H9 (cell line): ENCODE results near the gene DPH3. TPM values are rescaled to one million over a fixed set of nuclear protein-coding genes. Genes with fewer than 3 reads are reported as not detected.

Experiments used
- DNase-seq: peaks from one replicate; pipeline ENCODE4 v3.0.0-alpha.2; 2017
- H2AFZ ChIP-seq: one replicate; pipeline ENCODE4 v1.6.1; 2013; ENCODE audit warnings: mild to moderate bottlenecking, low read length, control low read depth, moderate library complexity
- H2AK5ac ChIP-seq: 2 replicates; pipeline ENCODE4 v1.6.1; 2013; ENCODE audit warnings: low read length, control low read depth, mixed read lengths; ENCODE audit not compliant: insufficient read length
- H2BK120ac ChIP-seq: one replicate; pipeline ENCODE4 v1.6.1; 2013; ENCODE audit warnings: low read depth, mild to moderate bottlenecking, low read length, control low read depth, inconsistent platforms; ENCODE audit not compliant: poor library complexity, severe bottlenecking
- H2BK12ac ChIP-seq: 2 replicates; pipeline ENCODE4 v1.6.1; 2013; ENCODE audit warnings: low read length, control low read depth, mixed read lengths, low read depth; ENCODE audit not compliant: insufficient read length
- H2BK15ac ChIP-seq: 2 replicates; pipeline ENCODE4 v1.6.1; 2013; ENCODE audit warnings: low read depth, low read length, control low read depth
- H2BK20ac ChIP-seq: one replicate; pipeline ENCODE4 v1.6.1; 2013; ENCODE audit warnings: low read depth, mild to moderate bottlenecking, low read length, control low read depth, inconsistent platforms; ENCODE audit not compliant: poor library complexity, severe bottlenecking
- H2BK5ac ChIP-seq: 2 replicates; pipeline ENCODE4 v1.6.1; 2013; ENCODE audit warnings: low read length, control low read depth, mixed read lengths; ENCODE audit not compliant: insufficient read length
- H3K14ac ChIP-seq: 2 replicates; pipeline ENCODE4 v1.6.1; 2013; ENCODE audit warnings: low read length, control low read depth; ENCODE audit not compliant: insufficient read depth
- H3K18ac ChIP-seq: 2 replicates; pipeline ENCODE4 v1.6.1; 2013; ENCODE audit warnings: low read depth, mild to moderate bottlenecking, mixed read lengths, low read length, control low read depth; ENCODE audit not compliant: insufficient read length
- H3K23ac ChIP-seq: 2 replicates; pipeline ENCODE4 v1.6.1; 2013; ENCODE audit warnings: low read length, control low read depth, mixed read lengths, low read depth; ENCODE audit not compliant: insufficient read length
- H3K23me2 ChIP-seq: 2 replicates; pipeline ENCODE4 v1.6.1; 2013; ENCODE audit warnings: low read depth, mild to moderate bottlenecking, mixed read lengths, low read length, control low read depth; ENCODE audit not compliant: insufficient read length, poor library complexity, severe bottlenecking
- H3K27ac ChIP-seq: 2 replicates; pipeline ENCODE4 v1.5.1; 2013; ENCODE audit warnings: low read length, control low read depth, mixed read lengths, low read depth; ENCODE audit not compliant: insufficient read length
- H3K27me3 ChIP-seq: 2 replicates; pipeline ENCODE4 v1.6.1; 2013; ENCODE audit warnings: low read length, control low read depth, inconsistent platforms; ENCODE audit not compliant: insufficient read depth
- H3K4ac ChIP-seq: 2 replicates; pipeline ENCODE4 v1.6.1; 2013; ENCODE audit warnings: low read depth, mild to moderate bottlenecking, control low read depth, inconsistent platforms, low read length, moderate library complexity
- H3K4me1 ChIP-seq: 2 replicates; pipeline ENCODE4 v1.6.1; 2013; ENCODE audit warnings: low read length, control low read depth, inconsistent platforms; ENCODE audit not compliant: insufficient read depth
- H3K4me2 ChIP-seq: 2 replicates; pipeline ENCODE4 v1.6.1; 2013; ENCODE audit warnings: low read length, control low read depth, mixed read lengths; ENCODE audit not compliant: insufficient read length, insufficient read depth
- H3K56ac ChIP-seq: 2 replicates; pipeline ENCODE4 v1.6.1; 2013; ENCODE audit warnings: low read depth, mild to moderate bottlenecking, mixed read lengths, low read length, control low read depth; ENCODE audit not compliant: insufficient read length
- H3K79me1 ChIP-seq: 2 replicates; pipeline ENCODE4 v1.6.1; 2013; ENCODE audit warnings: low read depth, mild to moderate bottlenecking, moderate library complexity, low read length, control low read depth, inconsistent platforms; ENCODE audit not compliant: insufficient read depth, poor library complexity, severe bottlenecking
- H3K79me2 ChIP-seq: 2 replicates; pipeline ENCODE4 v1.6.1; 2013; ENCODE audit warnings: low read length, control low read depth, inconsistent platforms; ENCODE audit not compliant: insufficient read depth
- H3K9ac ChIP-seq: 2 replicates; pipeline ENCODE4 v1.6.1; 2013; ENCODE audit warnings: low read length, control low read depth, mixed read lengths; ENCODE audit not compliant: insufficient read length; ENCODE audit errors: extremely low read depth
- H3K9me3 ChIP-seq: one replicate; pipeline ENCODE4 v1.6.1; 2013; ENCODE audit warnings: low read depth, low read length, inconsistent platforms; ENCODE audit not compliant: control insufficient read depth
- H3T11ph ChIP-seq: one replicate; pipeline ENCODE4 v1.6.1; 2013; ENCODE audit warnings: mild to moderate bottlenecking, low read length, control low read depth, inconsistent platforms
- H4K20me1 ChIP-seq: one replicate; pipeline ENCODE4 v1.6.1; 2013; ENCODE audit not compliant: control insufficient read depth, insufficient read length, insufficient read depth
- H4K5ac ChIP-seq: 2 replicates; pipeline ENCODE4 v1.6.1; 2013; ENCODE audit warnings: low read depth, mild to moderate bottlenecking, mixed read lengths, low read length, control low read depth; ENCODE audit not compliant: insufficient read length
- H4K8ac ChIP-seq: replicated peaks from 2 replicates; pipeline ENCODE4 v1.6.1; 2013; ENCODE audit warnings: low read length, control low read depth, mixed read lengths, low read depth; ENCODE audit not compliant: insufficient read length
- H4K91ac ChIP-seq: 2 replicates; pipeline ENCODE4 v1.6.1; 2013; ENCODE audit warnings: low read depth, mild to moderate bottlenecking, moderate library complexity, mixed read lengths, low read length, control low read depth; ENCODE audit not compliant: insufficient read length
- H3K27ac Mint-ChIP-seq, 3 experiments: 2 replicates in 2 of 3; 3 replicates in 1 of 3; pipeline ENCODE4 v1.8.0; 2020 to 2021; ENCODE audit warnings: mixed read lengths in 3 of 3, mild to moderate bottlenecking in 1 of 3, moderate library complexity in 1 of 3
- H3K27me3 Mint-ChIP-seq: 2 replicates; pipeline ENCODE4 v1.8.0; 2021; ENCODE audit warnings: low read depth, mild to moderate bottlenecking, moderate library complexity, mixed read lengths
- H3K36me3 Mint-ChIP-seq, 3 experiments: 2 replicates in 2 of 3; 3 replicates in 1 of 3; pipeline ENCODE4 v1.8.0; 2020 to 2021; ENCODE audit warnings: low read depth in 3 of 3, mixed read lengths in 3 of 3; ENCODE audit not compliant: insufficient read depth in 1 of 3
- H3K4me1 Mint-ChIP-seq, 2 experiments: 2 replicates each; pipeline ENCODE4 v1.8.0; 2020; ENCODE audit warnings: mixed read lengths in 2 of 2
- H3K4me3 Mint-ChIP-seq, 2 experiments: 2 replicates in 1 of 2; 3 replicates in 1 of 2; pipeline ENCODE4 v1.8.0; 2020 to 2021; ENCODE audit warnings: mild to moderate bottlenecking in 2 of 2, mixed read lengths in 2 of 2, moderate library complexity in 1 of 2
- H3K9me3 Mint-ChIP-seq, 2 experiments: 2 replicates in 1 of 2; 3 replicates in 1 of 2; pipeline ENCODE4 v1.8.0; 2020; ENCODE audit warnings: mild to moderate bottlenecking in 2 of 2, mixed read lengths in 2 of 2, moderate library complexity in 1 of 2
- WGBS: extraction: QIAGEN DNeasy Blood & Tissue Kit; methylation state at CpG from one replicate; pipeline ENCODE4 v1.1.7; 2013; ENCODE audit warnings: missing lambda C conversion rate, low lambda C conversion rate, mixed read lengths; ENCODE audit not compliant: insufficient read length; ENCODE audit errors: extremely low coverage; 5-methylcytosine and 5-hydroxymethylcytosine counted together
- total RNA-seq: library from RNA; stranded (reverse); gene quantifications from 2 replicates; pipeline ENCODE4 v1.2.1, GENCODE V29; 2021
- TF ChIP-seq, protein P1 (sequence below): fragments of 200-600 bp; sonication (generic); conservative IDR thresholded peaks from 3 replicates; pipeline ENCODE4 v1.8.0; 2021; ENCODE audit warnings: antibody characterized with exemption, mild to moderate bottlenecking

Gene DPH3
- total RNA-seq, 1 experiment from 2014 or later: 36.2 TPM

DNA sequence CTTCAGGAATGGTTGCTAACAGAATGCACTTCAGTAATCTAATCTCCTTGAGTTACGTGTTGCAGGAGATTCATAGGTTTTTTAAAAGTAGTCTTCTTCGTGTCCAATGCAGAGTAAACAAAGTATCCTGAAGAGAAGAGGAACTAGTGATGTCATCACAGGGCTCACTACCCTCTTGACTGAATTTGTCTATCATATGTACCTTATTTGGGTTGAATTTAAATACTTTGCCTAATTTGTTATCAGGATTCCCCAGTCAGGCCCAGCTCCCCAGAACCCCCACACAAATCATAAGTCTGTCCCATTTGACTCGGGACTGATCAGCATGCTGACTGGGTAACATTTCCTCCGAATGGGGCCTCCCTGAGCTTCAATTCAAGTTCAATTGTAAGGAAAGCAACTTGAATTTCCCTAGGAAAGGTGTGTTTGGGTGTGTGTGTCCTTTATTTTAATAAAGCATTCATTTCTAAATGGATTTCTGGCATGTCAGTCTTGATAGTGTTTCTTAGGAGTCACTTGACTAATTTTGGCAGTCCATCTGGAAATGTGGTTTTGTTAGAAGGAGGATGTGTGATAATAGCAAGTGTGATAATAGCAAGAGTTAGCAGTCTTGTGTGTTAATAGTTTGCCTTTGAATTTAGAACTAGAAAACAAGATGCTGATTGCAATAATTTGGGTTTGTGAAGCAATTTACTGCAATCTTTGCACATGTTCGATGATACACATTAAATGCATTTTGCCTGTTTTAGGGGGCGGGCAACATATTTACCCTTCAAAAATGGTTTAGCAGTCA, 22.2 kb upstream of the DPH3 start:
- Histone ChIP-seq H4K20me1 (no peaks in the 10 kb centered on the region), H3K79me2 (no peaks in the 10 kb centered on the region), H4K91ac (no peak overlapping the region), H3K56ac (no peak overlapping the region), H3K9me3 (no peaks in the 10 kb centered on the region), H3K23ac (no peak overlapping the region), H3K27me3 (no peaks in the 10 kb centered on the region), H3K4me1 (no peaks in the 10 kb centered on the region), H4K8ac (no peak overlapping the region), H3K27ac (no peak overlapping the region), H2AK5ac (no peak overlapping the region), H4K5ac (no peak overlapping the region), H3K18ac (no peak overlapping the region), H3K79me1 (no peaks in the 10 kb centered on the region), H3K14ac (no peak overlapping the region), H2BK120ac (no peak overlapping the region), H3T11ph (no peak overlapping the region), H3K23me2 (no peaks in the 10 kb centered on the region), H3K9ac (no peak overlapping the region), H3K4ac (no peak overlapping the region), H3K4me2 (no peak overlapping the region), H2BK20ac (no peak overlapping the region), H2BK15ac (no peak overlapping the region), H2AFZ (no peak overlapping the region), H2BK5ac (no peak overlapping the region), H2BK12ac (no peak overlapping the region)
- Mint-ChIP-seq H3K4me1 (no peaks in the 10 kb centered on the region), H3K9me3 (no peaks in the 10 kb centered on the region), H3K27ac (peak overlapping the region in 1 of 3 experiments; percentile 9; a peak in 1 of 7 replicates), H3K27me3 (no peaks in the 10 kb centered on the region), H3K4me3 (no peak overlapping the region), H3K36me3 (peaks cover 9 to 32% (median 15%) of the 10 kb centered on the region in 3 experiments)
- no peak for DNase-seq
- TF ChIP-seq, protein P1, sequence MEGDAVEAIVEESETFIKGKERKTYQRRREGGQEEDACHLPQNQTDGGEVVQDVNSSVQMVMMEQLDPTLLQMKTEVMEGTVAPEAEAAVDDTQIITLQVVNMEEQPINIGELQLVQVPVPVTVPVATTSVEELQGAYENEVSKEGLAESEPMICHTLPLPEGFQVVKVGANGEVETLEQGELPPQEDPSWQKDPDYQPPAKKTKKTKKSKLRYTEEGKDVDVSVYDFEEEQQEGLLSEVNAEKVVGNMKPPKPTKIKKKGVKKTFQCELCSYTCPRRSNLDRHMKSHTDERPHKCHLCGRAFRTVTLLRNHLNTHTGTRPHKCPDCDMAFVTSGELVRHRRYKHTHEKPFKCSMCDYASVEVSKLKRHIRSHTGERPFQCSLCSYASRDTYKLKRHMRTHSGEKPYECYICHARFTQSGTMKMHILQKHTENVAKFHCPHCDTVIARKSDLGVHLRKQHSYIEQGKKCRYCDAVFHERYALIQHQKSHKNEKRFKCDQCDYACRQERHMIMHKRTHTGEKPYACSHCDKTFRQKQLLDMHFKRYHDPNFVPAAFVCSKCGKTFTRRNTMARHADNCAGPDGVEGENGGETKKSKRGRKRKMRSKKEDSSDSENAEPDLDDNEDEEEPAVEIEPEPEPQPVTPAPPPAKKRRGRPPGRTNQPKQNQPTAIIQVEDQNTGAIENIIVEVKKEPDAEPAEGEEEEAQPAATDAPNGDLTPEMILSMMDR: no peak
- no CpG with 5 or more reads among the region's 6 CpGs for WGBS
